ENCODE results near the gene PDZD7. TPM values are rescaled to one million over a fixed set of nuclear protein-coding genes. Genes with fewer than 3 reads are reported as not detected.

Gene PDZD7
- polyA plus RNA-seq, 1 experiment = 0.86 TPM

DNA sequence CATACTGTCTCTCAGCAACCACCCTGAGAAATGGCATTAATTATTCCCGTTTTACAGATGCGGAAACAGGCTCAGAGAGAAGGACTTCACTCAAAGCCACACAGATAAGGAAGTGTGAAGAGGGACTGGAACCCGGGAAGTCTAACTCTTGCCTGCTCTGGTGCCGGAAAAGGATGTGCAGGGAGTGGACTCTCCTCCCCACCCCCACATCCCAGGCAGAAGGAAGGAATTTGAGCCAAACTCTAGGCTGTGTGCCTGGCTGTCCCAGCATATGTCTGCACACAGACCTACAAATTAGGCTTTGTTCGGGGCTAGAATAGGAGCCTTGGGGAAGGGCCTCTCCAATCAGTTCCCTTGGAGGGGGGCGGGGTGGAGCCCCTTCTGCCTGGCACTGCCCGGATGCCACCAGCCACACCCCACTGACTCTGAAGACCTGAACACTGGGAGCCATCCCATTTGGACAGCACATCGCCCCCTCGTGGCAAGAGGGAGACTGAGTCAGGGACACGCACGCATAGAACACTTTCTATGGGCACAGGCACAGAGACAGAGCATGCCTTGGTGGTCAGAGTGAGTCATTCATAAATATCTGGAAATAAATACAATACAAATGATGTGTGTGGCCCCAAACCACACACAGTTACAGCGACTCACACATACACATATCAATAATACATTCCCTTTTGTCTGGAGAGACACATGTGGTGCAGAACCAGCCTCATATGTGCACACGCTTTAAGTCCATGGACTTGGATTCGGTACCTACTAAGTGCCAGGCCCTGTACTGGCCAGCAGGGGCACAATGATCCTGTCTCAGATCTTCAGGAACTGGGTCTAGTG, 18.2 kb downstream of the PDZD7 start:
- Histone ChIP-seq H3K4me3 (ENCODE audit: low read depth, low read length) (no peak overlapping the region), H3K27me3 (ENCODE audit: control insufficient read depth, insufficient read depth, low read length) (no peaks in the 10 kb centered on the region), H3K36me3 (ENCODE audit: control insufficient read depth, insufficient read depth, low read length) (peaks cover 1% of the 10 kb centered on the region)
- POLR2A ChIA-PET = no interaction called here
- TF ChIP-seq, protein P1, sequence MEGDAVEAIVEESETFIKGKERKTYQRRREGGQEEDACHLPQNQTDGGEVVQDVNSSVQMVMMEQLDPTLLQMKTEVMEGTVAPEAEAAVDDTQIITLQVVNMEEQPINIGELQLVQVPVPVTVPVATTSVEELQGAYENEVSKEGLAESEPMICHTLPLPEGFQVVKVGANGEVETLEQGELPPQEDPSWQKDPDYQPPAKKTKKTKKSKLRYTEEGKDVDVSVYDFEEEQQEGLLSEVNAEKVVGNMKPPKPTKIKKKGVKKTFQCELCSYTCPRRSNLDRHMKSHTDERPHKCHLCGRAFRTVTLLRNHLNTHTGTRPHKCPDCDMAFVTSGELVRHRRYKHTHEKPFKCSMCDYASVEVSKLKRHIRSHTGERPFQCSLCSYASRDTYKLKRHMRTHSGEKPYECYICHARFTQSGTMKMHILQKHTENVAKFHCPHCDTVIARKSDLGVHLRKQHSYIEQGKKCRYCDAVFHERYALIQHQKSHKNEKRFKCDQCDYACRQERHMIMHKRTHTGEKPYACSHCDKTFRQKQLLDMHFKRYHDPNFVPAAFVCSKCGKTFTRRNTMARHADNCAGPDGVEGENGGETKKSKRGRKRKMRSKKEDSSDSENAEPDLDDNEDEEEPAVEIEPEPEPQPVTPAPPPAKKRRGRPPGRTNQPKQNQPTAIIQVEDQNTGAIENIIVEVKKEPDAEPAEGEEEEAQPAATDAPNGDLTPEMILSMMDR (IDR thresholded peaks at IDR 0.05; ENCODE audit: insufficient read depth, low read depth, low read length) = peak; percentile 77
- CTCF ChIA-PET = interaction anchor here (0.7 to 7.6 kb wide), 10 partner anchors 14 to 48 kb away, joined by 3 to 479 read pairs (median 4); partner anchors contain the start of genes LZTS2, MRPL43, PDZD7 and SEMA4G
- DNase-seq (ENCODE audit: low read depth) = peak; percentile 72

DNA sequence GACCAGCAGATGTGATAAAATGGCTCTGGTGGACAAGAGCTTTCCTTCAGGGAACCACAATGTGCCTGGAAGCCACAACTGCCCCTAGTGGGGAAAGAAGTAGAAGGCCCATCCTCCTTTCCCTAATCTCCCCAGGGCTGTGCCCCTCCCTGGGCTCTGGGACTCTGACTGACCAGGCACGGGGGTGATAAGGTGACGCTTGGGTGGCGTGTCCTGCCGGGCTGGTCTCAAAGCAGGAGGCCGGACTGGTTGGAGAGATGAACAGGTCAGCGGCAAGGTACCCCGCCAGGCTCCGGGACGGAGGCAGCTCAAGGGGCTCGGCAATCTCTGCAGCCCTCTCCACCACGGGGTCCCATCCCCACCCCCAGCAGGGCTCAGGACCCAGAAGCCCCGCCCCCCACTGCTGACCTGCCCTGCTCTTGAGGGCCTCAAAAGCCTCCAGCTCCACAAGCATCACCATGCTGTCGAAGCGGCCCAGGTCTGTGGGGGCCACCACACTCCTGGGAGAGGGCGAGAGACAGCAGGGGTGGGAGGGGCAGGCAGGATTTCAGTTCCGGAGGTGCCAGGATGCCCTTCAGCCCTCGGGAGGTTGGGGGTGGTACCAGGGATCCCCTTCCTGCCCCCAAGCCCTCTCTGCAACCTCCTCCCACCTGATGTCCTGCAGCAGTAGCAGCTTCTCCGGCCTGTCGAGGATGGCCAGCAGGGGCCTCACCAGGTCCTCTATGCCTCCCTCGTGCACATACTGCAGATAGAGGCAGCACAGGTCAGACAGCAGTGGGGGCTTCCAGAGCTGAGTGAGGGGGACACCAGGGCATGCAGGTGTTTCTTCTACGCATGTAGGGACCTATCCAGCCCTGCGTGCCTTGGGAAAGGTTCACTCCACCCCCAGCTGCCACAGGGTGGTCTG, 19.2 kb downstream of the PDZD7 start:
- no peak for DNase-seq (ENCODE audit: low read depth)
- CTCF ChIA-PET = interaction anchor here (0.7 to 7.4 kb wide), 11 partner anchors 15 to 57 kb away, joined by 3 to 237 read pairs (median 4); partner anchors contain the start of genes LZTS2, MRPL43 and SEMA4G
- POLR2A ChIA-PET = no interaction called here
- Histone ChIP-seq H3K27me3 (ENCODE audit: control insufficient read depth, insufficient read depth, low read length) (no peaks in the 10 kb centered on the region), H3K4me3 (ENCODE audit: low read depth, low read length) (no peak overlapping the region), H3K36me3 (ENCODE audit: control insufficient read depth, insufficient read depth, low read length) (peaks cover 8% of the 10 kb centered on the region)
- TF ChIP-seq, protein P1 (IDR thresholded peaks at IDR 0.05; ENCODE audit: insufficient read depth, low read depth, low read length) = peak; percentile 47

DNA sequence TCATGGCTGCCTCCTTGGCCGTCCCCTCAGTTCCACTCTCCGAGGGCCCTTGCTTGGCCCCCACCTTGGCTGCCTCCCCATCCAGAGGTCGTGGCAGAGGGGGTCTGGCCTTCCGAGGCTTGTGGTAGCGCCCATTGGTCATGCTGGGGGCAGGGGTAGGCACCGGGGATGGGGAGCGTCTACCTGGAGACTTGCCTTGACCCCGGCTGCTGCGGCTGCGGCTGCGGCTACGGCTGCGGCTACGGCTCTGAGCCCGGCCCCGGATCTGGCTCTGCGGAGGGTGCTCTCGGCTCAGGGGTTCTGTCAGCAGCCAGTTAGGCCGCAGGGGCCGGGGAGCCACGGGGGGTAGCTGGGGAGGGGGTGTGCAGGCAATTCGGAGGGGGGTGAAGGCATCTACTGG, 20.6 kb downstream of the PDZD7 start:
- no peak for DNase-seq (ENCODE audit: low read depth)

DNA sequence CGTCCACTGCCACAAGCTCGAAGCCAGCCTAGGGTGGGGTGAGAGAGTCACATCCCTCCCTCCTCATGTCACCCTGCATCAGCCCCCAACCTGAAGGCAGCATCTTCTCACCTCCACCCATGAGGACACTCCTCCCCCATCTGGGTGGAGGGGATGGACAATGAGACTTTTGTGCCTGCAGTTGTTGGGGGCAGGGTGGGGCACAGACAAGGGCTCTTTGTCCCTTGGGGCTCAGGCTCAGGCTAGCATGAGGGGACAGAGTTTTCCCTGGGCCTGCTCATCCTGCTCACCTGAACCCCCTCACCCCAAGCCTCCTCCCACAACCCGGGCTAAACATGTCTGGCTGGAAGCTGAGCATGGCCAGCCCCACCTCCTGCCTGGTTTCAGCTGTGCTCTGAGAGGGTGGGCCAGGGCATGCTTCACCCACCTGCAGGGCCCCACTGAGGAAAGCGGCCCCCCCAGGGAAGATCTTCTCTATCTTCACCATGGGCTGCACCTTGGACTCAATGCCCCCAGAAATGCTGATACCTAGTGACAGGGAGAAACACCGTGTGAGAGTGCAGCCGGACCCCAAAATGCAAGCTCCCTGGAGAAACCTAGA, 22.0 kb downstream of the PDZD7 start:
- CTCF ChIA-PET = interaction anchor here (0.6 to 7.4 kb wide), 2 partner anchors 13 to 42 kb away, joined by 3 to 237 read pairs; partner anchors contain the start of gene LZTS2
- no peak for DNase-seq (ENCODE audit: low read depth)
- Histone ChIP-seq H3K4me3 (ENCODE audit: low read depth, low read length) (no peak overlapping the region), H3K27me3 (ENCODE audit: control insufficient read depth, insufficient read depth, low read length) (no peaks in the 10 kb centered on the region), H3K36me3 (ENCODE audit: control insufficient read depth, insufficient read depth, low read length) (peaks cover 26% of the 10 kb centered on the region)
- TF ChIP-seq, protein P1 (IDR thresholded peaks at IDR 0.05; ENCODE audit: insufficient read depth, low read depth, low read length) = no peak
- POLR2A ChIA-PET = no interaction called here

More for the DNA sequence above, 20.6 kb downstream of the PDZD7 start:
- peaks cover 20% of the 10 kb centered on the region for H3K36me3 ChIP-seq (ENCODE audit: control insufficient read depth, insufficient read depth, low read length)
- H3K4me3 ChIP-seq (ENCODE audit: low read depth, low read length) = no peak overlapping the region
- ChIA-PET POLR2A (no interaction called here), CTCF (interaction anchor here (0.6 to 7.4 kb wide), 4 partner anchors 14 to 71 kb away, joined by 3 to 237 read pairs (median 4); partner anchors contain the start of gene LZTS2)
- TF ChIP-seq, protein P1 (IDR thresholded peaks at IDR 0.05; ENCODE audit: insufficient read depth, low read depth, low read length) = no peak
- no peaks in the 10 kb centered on the region for H3K27me3 ChIP-seq (ENCODE audit: control insufficient read depth, insufficient read depth, low read length)

Data from BJ (cell line).